GM12878 (cell line): ENCODE data around the gene TSC22D3. TPM values are rescaled to one million over a fixed set of nuclear protein-coding genes. Genes with fewer than 3 reads are reported as not detected.

Experiments used
- ASH2L ChIP-seq: fragments of 300-600, 200-600 bp; sonication (generic); IDR thresholded peaks from 2 replicates; pipeline ENCODE4 v1.6.1; 2017; ENCODE audit warnings: low read depth, mild to moderate bottlenecking, borderline replicate concordance
- BRCA1 ChIP-seq: IDR thresholded peaks from 2 replicates; pipeline ENCODE4 v1.6.1; 2011; ENCODE audit warnings: low read depth, low read length, improper control_type of control experiment
- CBX3 ChIP-seq: fragments of 200-600 bp; sonication (generic); IDR thresholded peaks from 2 replicates; pipeline ENCODE4 v1.6.1; 2016; ENCODE audit warnings: low read depth, borderline replicate concordance
- CHD4 ChIP-seq: fragments of 200-600 bp; sonication (generic); IDR thresholded peaks from 2 replicates; pipeline ENCODE4 v1.6.1; 2016; ENCODE audit warnings: mild to moderate bottlenecking
- FOXM1 ChIP-seq: IDR thresholded peaks from 2 replicates; pipeline ENCODE4 v1.6.1; 2012; ENCODE audit warnings: low read depth, mild to moderate bottlenecking, inconsistent platforms, low read length, moderate library complexity
- JUNB ChIP-seq: IDR thresholded peaks from 2 replicates; pipeline ENCODE4 v1.6.1; 2016; ENCODE audit warnings: antibody characterized with exemption, mild to moderate bottlenecking
- MLLT1 ChIP-seq: fragments of 450-650 bp; IDR thresholded peaks from 2 replicates; pipeline ENCODE4 v1.6.1; 2016; ENCODE audit warnings: mild to moderate bottlenecking
- MTA3 ChIP-seq: IDR thresholded peaks from 2 replicates; pipeline ENCODE4 v1.6.1; 2012; ENCODE audit warnings: low read length, inconsistent platforms, borderline replicate concordance
- MYB ChIP-seq: fragments of 150-350 bp; IDR thresholded peaks from 2 replicates; pipeline ENCODE4 v1.6.1; 2014; ENCODE audit warnings: mild to moderate bottlenecking, low read depth, low read length, borderline replicate concordance
- NR2C1 ChIP-seq: fragments of 450-650 bp; IDR thresholded peaks from 2 replicates; pipeline ENCODE4 v1.6.1; 2017; ENCODE audit warnings: antibody characterized with exemption, mild to moderate bottlenecking, moderate library complexity
- POLR2AphosphoS5 ChIP-seq: IDR thresholded peaks from 2 replicates; pipeline ENCODE4 v1.6.1; 2011; ENCODE audit warnings: mild to moderate bottlenecking, low read length, inconsistent platforms
- POU2F2 ChIP-seq: IDR thresholded peaks from 3 replicates; pipeline ENCODE4 v1.6.1; 2011; ENCODE audit warnings: low read depth, mild to moderate bottlenecking, low read length, borderline replicate concordance
- RB1 ChIP-seq: fragments of 450-650 bp; formaldehyde crosslinking; IDR thresholded peaks from 2 replicates; pipeline ENCODE4 v1.6.1; 2017; ENCODE audit warnings: mild to moderate bottlenecking, borderline replicate concordance
- TCF7 ChIP-seq: IDR thresholded peaks from 2 replicates; pipeline ENCODE4 v1.6.1; 2014; ENCODE audit warnings: antibody characterized with exemption, borderline replicate concordance
- USF2 ChIP-seq: IDR thresholded peaks from 2 replicates; pipeline ENCODE4 v1.6.1; 2011; ENCODE audit warnings: low read depth, low read length, improper control_type of control experiment, borderline replicate concordance
- ZBED1 ChIP-seq: IDR thresholded peaks from 2 replicates; pipeline ENCODE4 v1.6.1; 2016; ENCODE audit warnings: borderline replicate concordance
- ZNF384 ChIP-seq: IDR thresholded peaks from 2 replicates; pipeline ENCODE4 v1.6.1; 2012; ENCODE audit warnings: low read depth, mild to moderate bottlenecking, low read length, improper control_type of control experiment, borderline replicate concordance
- ZNF592 ChIP-seq: fragments of 450-650 bp; IDR thresholded peaks from 2 replicates; pipeline ENCODE4 v1.6.1; 2017; ENCODE audit warnings: mild to moderate bottlenecking, moderate library complexity
- ZSCAN29 ChIP-seq: fragments of 450-650 bp; IDR thresholded peaks from 2 replicates; pipeline ENCODE4 v1.6.1; 2017; ENCODE audit warnings: mild to moderate bottlenecking, moderate library complexity
- polyA plus RNA-seq, 11 experiments: library from polyadenylated mRNA; depleted of rRNA in 4 of 11; unstranded in 6 of 11; stranded (reverse) in 5 of 11; fragments of >200 nt; fragmentation: Nextera tagmentation in 4 of 11; fragmentation: Illumina TruSeq in 1 of 11; extraction: Ambion mirVana in 4 of 11; extraction: Trizol in 1 of 11; gene quantifications; 1 replicate in 1 of 11; 2 replicates in 10 of 11; pipeline versions ENCODE4 v1.2.1 to v1.2.3, GENCODE V29; 2011 to 2016; ENCODE audit warnings: inconsistent platforms in 2 of 11, missing spikeins in 2 of 11, low read depth in 1 of 11
- total RNA-seq, 4 experiments: library from RNA; depleted of rRNA in 3 of 4; stranded (reverse); fragments of >200 nt in 3 of 4; fragmentation: Illumina TruSeq in 1 of 4; extraction: Trizol in 1 of 4; gene quantifications; 2 replicates each; pipeline versions ENCODE4 v1.2.1 to v1.2.3, GENCODE V29; 2013 to 2021
- TF ChIP-seq, protein P1 (sequence below): fragments of 450-650 bp; IDR thresholded peaks from 2 replicates; pipeline ENCODE4 v1.6.1; 2017; ENCODE audit warnings: borderline replicate concordance

The TSC22D3 gene
- total and polyA plus RNA-seq, 10 of the 15 experiments (the other 5 are each of a cell fraction or from before 2014, with no cell fraction given): 4.6 to 122 (median 16.1) TPM

DNA sequence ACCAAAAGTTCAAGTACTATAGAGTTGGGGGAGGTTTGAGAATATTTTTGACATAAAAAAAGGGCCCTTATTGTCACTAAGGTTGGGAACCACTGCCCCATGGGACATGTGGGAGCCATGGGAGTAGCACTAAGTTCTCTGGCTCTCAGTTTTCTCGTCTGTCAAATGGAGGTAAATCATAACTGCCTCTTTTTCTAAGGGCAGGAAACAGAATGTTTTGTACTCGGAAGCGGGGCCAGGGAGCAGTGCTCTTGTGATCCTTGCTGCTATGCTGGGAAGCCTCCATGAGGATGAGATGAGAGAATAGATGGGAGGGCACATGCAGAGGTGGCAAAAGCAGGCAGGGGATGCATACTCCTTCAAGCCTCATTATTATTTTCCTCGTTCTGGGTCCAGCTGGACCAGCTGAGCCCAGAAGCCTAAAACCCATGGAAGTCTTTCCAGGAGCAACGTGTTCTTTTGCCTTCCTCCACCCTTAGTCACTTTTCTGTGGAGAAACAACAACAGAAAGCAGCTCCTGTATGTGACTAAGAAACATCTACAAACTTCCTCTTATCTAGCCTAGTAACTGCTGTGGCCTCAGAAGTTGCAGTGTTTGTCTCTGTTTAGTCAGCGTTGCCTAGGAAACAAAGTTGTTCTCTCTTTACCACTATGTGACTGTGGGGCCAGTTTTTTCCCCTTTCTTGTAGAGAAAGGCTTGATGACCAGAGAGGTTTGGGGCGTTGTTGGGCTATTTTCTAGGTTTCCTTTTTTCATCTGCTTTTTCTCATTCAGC is 64.8 kb downstream of the TSC22D3 start (continued):
- TF ChIP-seq ZNF592 (no peak), CHD4 (no peak), ZSCAN29 (no peak), USF2 (no peak), JUNB (no peak), POU2F2 (no peak), FOXM1 (peak; percentile 86), BRCA1 (no peak), ASH2L (no peak), MLLT1 (peak; percentile 41; the same call in 1 of the 2 replicates), ZBED1 (no peak), CBX3 (no peak), ZNF384 (peak; percentile 58; the same call in 1 of the 2 replicates), RB1 (peak; percentile 79; the same call in 1 of the 2 replicates), MTA3 (no peak; the same call in 1 of the 2 replicates), TCF7 (no peak), MYB (no peak), NR2C1 (no peak), POLR2AphosphoS5 (0 out of 2 replicates have a peak, but pooled peaks have one; percentile 25)
- TF ChIP-seq, protein P1, sequence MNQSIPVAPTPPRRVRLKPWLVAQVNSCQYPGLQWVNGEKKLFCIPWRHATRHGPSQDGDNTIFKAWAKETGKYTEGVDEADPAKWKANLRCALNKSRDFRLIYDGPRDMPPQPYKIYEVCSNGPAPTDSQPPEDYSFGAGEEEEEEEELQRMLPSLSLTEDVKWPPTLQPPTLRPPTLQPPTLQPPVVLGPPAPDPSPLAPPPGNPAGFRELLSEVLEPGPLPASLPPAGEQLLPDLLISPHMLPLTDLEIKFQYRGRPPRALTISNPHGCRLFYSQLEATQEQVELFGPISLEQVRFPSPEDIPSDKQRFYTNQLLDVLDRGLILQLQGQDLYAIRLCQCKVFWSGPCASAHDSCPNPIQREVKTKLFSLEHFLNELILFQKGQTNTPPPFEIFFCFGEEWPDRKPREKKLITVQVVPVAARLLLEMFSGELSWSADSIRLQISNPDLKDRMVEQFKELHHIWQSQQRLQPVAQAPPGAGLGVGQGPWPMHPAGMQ: no peak
